Subcutaneous abdominal adipose tissue (tissue), 5 donors: ENCODE measurements around the gene ATG3.
"Not testable (repeated sequence)": the region's sequence is repeated elsewhere in the genome, so short reads cannot be mapped to it uniquely, and the experiment has no call there.

Experiments used
- H3K27ac ChIP-seq: one replicate; pipeline ENCODE4 v1.7.0; 2013; ENCODE audit warnings: low read depth, mild to moderate bottlenecking, inconsistent platforms, low read length, moderate library complexity
- H3K27me3 ChIP-seq, 5 donors: one replicate each; pipeline ENCODE4 v1.7.0; 2013; ENCODE audit warnings: low read length in 5 of 5, inconsistent platforms in 1 of 5; ENCODE audit not compliant: control insufficient read depth in 5 of 5, insufficient read depth in 4 of 5
- H3K36me3 ChIP-seq, 5 donors: one replicate each; pipeline ENCODE4 v1.7.0; 2013; ENCODE audit warnings: low read length in 5 of 5; ENCODE audit not compliant: control insufficient read depth in 5 of 5, insufficient read depth in 5 of 5
- H3K4me1 ChIP-seq, 5 donors: one replicate each; pipeline ENCODE4 v1.7.0; 2013; ENCODE audit warnings: low read length in 5 of 5, mild to moderate bottlenecking in 3 of 5, moderate library complexity in 1 of 5; ENCODE audit not compliant: control insufficient read depth in 5 of 5, insufficient read depth in 5 of 5
- H3K4me3 ChIP-seq, 5 donors: one replicate each; pipeline ENCODE4 v1.7.0; 2013; ENCODE audit warnings: low read length in 5 of 5, low read depth in 1 of 5
- H3K9ac ChIP-seq, 5 donors: one replicate each; pipeline ENCODE4 v1.7.0; 2013; ENCODE audit warnings: low read length in 5 of 5, mild to moderate bottlenecking in 4 of 5, moderate library complexity in 3 of 5
- H3K9me3 ChIP-seq, 5 donors: one replicate each; pipeline ENCODE4 v1.7.0; 2013; ENCODE audit warnings: low read length in 5 of 5; ENCODE audit not compliant: control insufficient read depth in 5 of 5
- donor health status: healthy.
- donor health status: healthy.
- donor health status: healthy.
- donor health status: healthy.
- donor health status: healthy.

Gene ATG3

GRCh38 chr3:112539825-112540650, 21.7 kb downstream of the ATG3 start:
- Histone ChIP-seq H3K9ac (no peak overlapping the region), H3K36me3 (peaks cover 24 to 58% (median 34%) of the 10 kb centered on the region in 5 donors), H3K4me3 (no peak overlapping the region), H3K27me3 (no peaks in the 10 kb centered on the region), H3K27ac (no peak overlapping the region), H3K4me1 (no peaks in the 10 kb centered on the region), H3K9me3 (no peaks in the 10 kb centered on the region)

GRCh38 chr3:112531358-112531781, 30.4 kb downstream of the ATG3 start:
- no peaks in the 10 kb centered on the region for H3K27me3 ChIP-seq
- H3K27ac ChIP-seq: no peak overlapping the region
- H3K4me3 ChIP-seq: no peak overlapping the region
- H3K4me1 ChIP-seq: no peaks in the 10 kb centered on the region
- H3K9me3 ChIP-seq: no peaks in the 10 kb centered on the region
- peaks cover 37 to 66% (median 55%) of the 10 kb centered on the region in 5 donors for H3K36me3 ChIP-seq
- no peak overlapping the region for H3K9ac ChIP-seq

GRCh38 chr3:112530573-112530972, 31.2 kb downstream of the ATG3 start:
- peaks cover 33 to 59% (median 49%) of the 10 kb centered on the region in 5 donors for H3K36me3 ChIP-seq

GRCh38 chr3:112524127-112524526, 37.6 kb downstream of the ATG3 start:
- not testable (repeated sequence) for H3K4me1 ChIP-seq, H3K27ac ChIP-seq, H3K9ac ChIP-seq, H3K9me3 ChIP-seq, H3K27me3 ChIP-seq, H3K4me3 ChIP-seq
- H3K36me3 ChIP-seq: peaks cover 8 to 33% (median 21%) of the 10 kb centered on the region in 5 donors

More at GRCh38 chr3:112530573-112530972, 31.2 kb downstream of the ATG3 start:
- no peak overlapping the region for H3K27ac ChIP-seq
- no peaks in the 10 kb centered on the region for H3K27me3 ChIP-seq
- H3K9me3 ChIP-seq: no peaks in the 10 kb centered on the region
- no peaks in the 10 kb centered on the region for H3K4me1 ChIP-seq
- H3K4me3 ChIP-seq: no peak overlapping the region
- H3K9ac ChIP-seq: no peak overlapping the region

GRCh38 chr3:112519424-112520001, 42.2 kb downstream of the ATG3 start:
- Histone ChIP-seq H3K36me3 (peaks cover 0 to 5% (median 1%) of the 10 kb centered on the region in 5 donors), H3K4me1 (no peaks in the 10 kb centered on the region), H3K9ac (no peak overlapping the region), H3K27ac (no peak overlapping the region), H3K27me3 (no peaks in the 10 kb centered on the region), H3K9me3 (no peaks in the 10 kb centered on the region), H3K4me3 (no peak overlapping the region)

- not testable (repeated sequence) for H3K4me3 ChIP-seq, H3K4me1 ChIP-seq, H3K9me3 ChIP-seq, H3K27ac ChIP-seq, H3K27me3 ChIP-seq, H3K36me3 ChIP-seq, H3K9ac ChIP-seq
Observed at GRCh38 chr3:112518970-112519369, 42.8 kb downstream of the ATG3 start.

- no peaks in the 10 kb centered on the region for H3K36me3 ChIP-seq
- no peaks in the 10 kb centered on the region for H3K27me3 ChIP-seq
- no peak overlapping the region for H3K27ac ChIP-seq
- H3K9me3 ChIP-seq: no peaks in the 10 kb centered on the region
- H3K4me3 ChIP-seq: no peak overlapping the region
- H3K9ac ChIP-seq: no peak overlapping the region
- no peaks in the 10 kb centered on the region for H3K4me1 ChIP-seq
Observed at GRCh38 chr3:112514527-112515128, 47.1 kb downstream of the ATG3 start.

- no peak overlapping the region for H3K9ac ChIP-seq
- no peaks in the 10 kb centered on the region for H3K36me3 ChIP-seq
- H3K4me1 ChIP-seq: peaks cover 0 to 6% (median 0%) of the 10 kb centered on the region in 5 donors
- H3K27ac ChIP-seq: no peak overlapping the region
- H3K27me3 ChIP-seq: no peaks in the 10 kb centered on the region
- no peak overlapping the region for H3K4me3 ChIP-seq
- H3K9me3 ChIP-seq: no peaks in the 10 kb centered on the region
Observed at GRCh38 chr3:112512320-112512719, 49.4 kb downstream of the ATG3 start.

- Histone ChIP-seq H3K27ac (no peak overlapping the region), H3K9me3 (no peaks in the 10 kb centered on the region), H3K4me1 (peaks cover 0 to 6% (median 0%) of the 10 kb centered on the region in 5 donors), H3K4me3 (no peak overlapping the region), H3K36me3 (no peaks in the 10 kb centered on the region), H3K9ac (no peak overlapping the region), H3K27me3 (no peaks in the 10 kb centered on the region)
Observed at GRCh38 chr3:112508860-112509259, 52.9 kb downstream of the ATG3 start.

- H3K9ac ChIP-seq: no peak overlapping the region
- H3K27me3 ChIP-seq: no peaks in the 10 kb centered on the region
- no peaks in the 10 kb centered on the region for H3K36me3 ChIP-seq
- no peak overlapping the region for H3K4me3 ChIP-seq
- peaks cover 0 to 6% (median 0%) of the 10 kb centered on the region in 5 donors for H3K4me1 ChIP-seq
- no peak overlapping the region for H3K27ac ChIP-seq
- H3K9me3 ChIP-seq: no peaks in the 10 kb centered on the region
Observed at GRCh38 chr3:112508261-112508660, 53.5 kb downstream of the ATG3 start.
